Tibial artery (tissue), 4 donors: ENCODE data around the gene CFAP58.

Experiments
- DNase-seq, 2 donors: peaks; one replicate each; pipeline ENCODE4 v3.0.0-alpha.2; 2019
- H3K27ac ChIP-seq, 2 donors: fragments of 200-600 bp; sonication (generic) in 1 of 2; 1 replicate in 1 of 2; 2 replicates in 1 of 2; pipeline ENCODE4 v1.5.1; 2018 to 2019; ENCODE audit warnings: mild to moderate bottlenecking in 1 of 2
- H3K27me3 ChIP-seq, 2 donors: fragments of 200-600 bp; sonication (generic) in 1 of 2; one replicate each; pipeline versions ENCODE4 v1.5.1 to v1.6.0; 2016 to 2019
- H3K36me3 ChIP-seq, 3 donors: fragments of 200-600 bp; sonication (generic) in 2 of 3; one replicate each; pipeline ENCODE4 v1.5.1; 2016 to 2019; ENCODE audit warnings: mild to moderate bottlenecking in 2 of 3
- H3K4me1 ChIP-seq, 4 donors: fragments of 200-600 bp; sonication (generic) in 2 of 4; 1 replicate in 3 of 4; 2 replicates in 1 of 4; pipeline ENCODE4 v1.5.1; 2016 to 2019
- H3K4me3 ChIP-seq, 2 donors: fragments of 200-600 bp; sonication (generic) in 1 of 2; 1 replicate in 1 of 2; 2 replicates in 1 of 2; pipeline ENCODE4 v1.5.1; 2018 to 2019; ENCODE audit warnings: mild to moderate bottlenecking in 2 of 2
- H3K9me3 ChIP-seq, 3 donors: fragments of 200-600 bp; sonication (generic) in 1 of 3; one replicate each; pipeline ENCODE4 v1.5.1; 2016 to 2019
- intact Hi-C: fragments of 100-400 bp; cut with DNase I; formaldehyde crosslinking; loops from one replicate; pipeline ENCODE4 v1.15.0; 2023; ENCODE audit warnings: low total_unique reads
- TF ChIP-seq, protein P1 (sequence below), 2 experiments: fragments of 200-600 bp in 1 of 2; fragments of 450-650 bp in 1 of 2; IDR thresholded peaks; one replicate each; pipeline ENCODE4 v1.5.1; 2017 to 2019; ENCODE audit warnings: antibody characterized with exemption in 2 of 2, mild to moderate bottlenecking in 1 of 2, moderate library complexity in 1 of 2

Gene CFAP58

DNA sequence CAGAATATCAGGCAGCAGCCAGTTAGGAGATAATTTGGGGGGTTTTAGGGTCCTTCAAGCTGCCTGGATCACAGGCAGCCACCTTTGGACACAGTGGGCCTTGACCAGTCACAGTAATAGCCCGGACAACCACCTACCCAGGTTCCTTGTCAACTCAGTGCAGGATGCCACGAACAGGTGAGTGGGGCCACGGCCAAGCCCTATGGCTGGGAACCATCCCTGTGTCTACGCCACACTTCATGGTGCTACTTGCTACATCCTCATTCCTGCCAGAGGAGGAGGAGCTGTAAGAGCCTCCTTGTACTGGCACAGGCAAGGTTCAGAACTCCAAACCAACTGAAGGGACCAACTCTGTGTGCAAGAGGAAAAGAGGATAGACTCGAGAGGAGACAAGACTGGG, 35.3 kb upstream of the CFAP58 start:
- peak overlapping the region; percentile 66 to 69 for H3K27ac ChIP-seq
- no peak overlapping the region for H3K4me3 ChIP-seq
- H3K4me1 ChIP-seq, result peaks cover 3 to 74% (median 63%) of the 10 kb centered on the region in 4 donors
- H3K36me3 ChIP-seq, result peaks cover 24 to 27% (median 26%) of the 10 kb centered on the region in 3 donors
- peak; percentile 21 to 60 for DNase-seq
- TF ChIP-seq, protein P1, sequence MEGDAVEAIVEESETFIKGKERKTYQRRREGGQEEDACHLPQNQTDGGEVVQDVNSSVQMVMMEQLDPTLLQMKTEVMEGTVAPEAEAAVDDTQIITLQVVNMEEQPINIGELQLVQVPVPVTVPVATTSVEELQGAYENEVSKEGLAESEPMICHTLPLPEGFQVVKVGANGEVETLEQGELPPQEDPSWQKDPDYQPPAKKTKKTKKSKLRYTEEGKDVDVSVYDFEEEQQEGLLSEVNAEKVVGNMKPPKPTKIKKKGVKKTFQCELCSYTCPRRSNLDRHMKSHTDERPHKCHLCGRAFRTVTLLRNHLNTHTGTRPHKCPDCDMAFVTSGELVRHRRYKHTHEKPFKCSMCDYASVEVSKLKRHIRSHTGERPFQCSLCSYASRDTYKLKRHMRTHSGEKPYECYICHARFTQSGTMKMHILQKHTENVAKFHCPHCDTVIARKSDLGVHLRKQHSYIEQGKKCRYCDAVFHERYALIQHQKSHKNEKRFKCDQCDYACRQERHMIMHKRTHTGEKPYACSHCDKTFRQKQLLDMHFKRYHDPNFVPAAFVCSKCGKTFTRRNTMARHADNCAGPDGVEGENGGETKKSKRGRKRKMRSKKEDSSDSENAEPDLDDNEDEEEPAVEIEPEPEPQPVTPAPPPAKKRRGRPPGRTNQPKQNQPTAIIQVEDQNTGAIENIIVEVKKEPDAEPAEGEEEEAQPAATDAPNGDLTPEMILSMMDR (IDR thresholded peaks at IDR 0.05), result no peak
- no peaks in the 10 kb centered on the region for H3K9me3 ChIP-seq
- no peaks in the 10 kb centered on the region for H3K27me3 ChIP-seq
- intact Hi-C loops, result no loop called here

DNA sequence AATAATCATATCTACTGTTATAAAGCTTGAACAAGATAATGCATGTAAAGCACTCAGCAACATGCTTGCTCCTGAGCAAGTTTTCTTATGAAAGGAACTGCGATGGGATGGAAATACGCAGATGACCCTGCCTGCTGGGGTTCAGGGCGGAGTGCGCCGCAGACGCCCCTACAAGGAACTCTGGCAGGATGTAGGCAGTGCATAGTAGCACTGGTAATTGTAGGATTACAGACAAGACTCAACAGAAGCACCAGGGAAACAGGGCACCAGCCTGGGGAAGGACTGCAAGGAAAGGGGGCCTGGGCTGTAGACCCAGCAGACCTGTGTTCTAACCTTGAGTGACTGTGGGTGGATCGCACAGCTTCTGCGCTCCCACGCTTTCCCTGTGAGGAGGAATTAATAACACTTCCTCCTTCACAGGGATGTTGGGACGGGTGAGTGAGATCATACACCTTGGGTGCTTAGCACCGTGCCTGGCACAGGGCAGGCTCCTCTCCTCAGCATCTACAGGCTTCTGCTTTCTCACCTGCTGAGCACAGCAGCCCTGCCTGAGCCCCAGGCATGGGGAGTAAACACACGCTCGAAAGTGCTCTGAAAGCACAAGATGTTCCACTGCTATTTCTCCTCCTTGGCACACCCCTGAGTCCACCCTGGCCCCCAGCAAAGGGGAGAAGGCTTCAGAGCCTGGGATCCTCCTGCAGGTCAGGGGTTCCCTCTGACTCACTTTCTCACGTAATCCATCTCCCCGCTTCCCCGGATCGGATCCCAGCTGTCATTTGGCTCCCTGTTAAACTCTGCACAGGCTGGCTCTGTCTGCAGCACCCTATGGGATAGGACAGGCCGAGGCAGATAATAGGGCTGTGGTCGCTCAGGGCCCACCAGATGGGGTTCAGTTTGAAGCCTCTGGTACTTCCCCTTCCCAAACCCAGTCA, 34.6 kb upstream of the CFAP58 start:
- peaks cover 17 to 19% (median 18%) of the 10 kb centered on the region in 3 donors for H3K36me3 ChIP-seq
- intact Hi-C loops, result no loop called here
- no peak overlapping the region for H3K4me3 ChIP-seq
- H3K4me1 ChIP-seq, result peaks cover 3 to 81% (median 70%) of the 10 kb centered on the region in 4 donors
- H3K27ac ChIP-seq, result peak overlapping the region; percentile 66 to 69
- no peaks in the 10 kb centered on the region for H3K27me3 ChIP-seq
- no peaks in the 10 kb centered on the region for H3K9me3 ChIP-seq
- TF ChIP-seq, protein P1 (IDR thresholded peaks at IDR 0.05), result no peak
- DNase-seq, result peak; percentile 66 to 80

DNA sequence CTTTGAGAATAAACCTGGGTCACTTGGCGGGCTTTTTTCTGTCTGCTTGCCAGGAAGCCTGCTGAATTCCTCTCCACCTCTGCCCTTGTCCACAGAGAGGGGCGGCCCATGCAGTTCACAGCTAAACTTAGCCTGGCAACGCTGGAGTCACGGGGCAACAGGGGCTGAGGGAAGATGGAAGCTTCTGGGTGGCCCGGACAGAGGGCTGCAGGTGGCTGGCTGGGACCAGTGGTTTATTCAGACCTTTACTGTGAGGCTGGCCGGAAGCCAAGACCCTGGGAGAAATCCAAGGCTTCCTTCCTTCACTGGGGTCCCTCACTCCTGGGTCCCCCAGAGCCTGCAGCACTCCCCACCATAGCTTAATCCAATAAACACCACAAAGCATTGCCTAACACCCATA, 32.4 kb upstream of the CFAP58 start:
- Histone ChIP-seq H3K27me3 (no peaks in the 10 kb centered on the region), H3K4me1 (peaks cover 3 to 99% (median 87%) of the 10 kb centered on the region in 4 donors), H3K9me3 (no peaks in the 10 kb centered on the region), H3K36me3 (no peaks in the 10 kb centered on the region), H3K4me3 (no peak overlapping the region), H3K27ac (peak overlapping the region; percentile 66 to 69)
- TF ChIP-seq, protein P1 (IDR thresholded peaks at IDR 0.05), result no peak
- peak; percentile 24 to 69 for DNase-seq
- intact Hi-C loops, result no loop called here

DNA sequence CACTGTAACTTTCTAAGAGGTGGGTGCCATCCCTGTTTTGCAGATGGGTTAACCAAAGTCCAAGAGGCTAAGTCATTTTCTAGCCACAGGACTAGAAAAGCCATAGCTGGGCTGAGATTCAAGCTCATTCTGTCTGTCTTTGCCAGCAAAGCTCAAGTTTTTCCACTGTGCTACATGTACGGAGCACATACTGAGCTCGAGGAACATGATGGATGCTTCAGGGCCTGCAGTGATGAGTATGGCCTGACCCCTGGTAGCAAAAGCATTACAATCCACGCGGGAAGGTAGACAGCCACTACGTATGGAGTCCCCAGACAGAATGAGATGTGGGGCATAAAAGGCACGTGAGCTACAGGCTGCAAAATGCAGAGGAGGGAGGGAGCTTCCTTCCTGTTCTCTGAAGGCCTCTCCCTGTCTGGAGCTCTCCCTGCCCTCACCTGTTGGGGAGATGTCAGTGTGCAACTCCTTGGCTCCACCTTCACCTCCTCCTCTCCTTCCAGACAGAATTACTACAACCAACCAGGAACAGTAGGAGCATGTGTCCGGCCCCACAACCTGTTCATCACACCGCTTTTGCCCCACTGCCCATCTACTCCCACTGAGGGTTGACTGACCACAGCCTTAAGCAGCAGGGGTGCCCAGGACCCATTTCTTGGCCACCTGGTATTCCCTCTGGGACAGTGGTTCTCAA, 31.8 kb upstream of the CFAP58 start:
- Histone ChIP-seq H3K4me1 (peaks cover 3 to 99% (median 88%) of the 10 kb centered on the region in 4 donors), H3K36me3 (no peaks in the 10 kb centered on the region), H3K27me3 (no peaks in the 10 kb centered on the region), H3K9me3 (no peaks in the 10 kb centered on the region), H3K4me3 (no peak overlapping the region), H3K27ac (peak overlapping the region; percentile 66 to 69)
- TF ChIP-seq, protein P1 (IDR thresholded peaks at IDR 0.05), result no peak
- intact Hi-C loops, result no loop called here
- DNase-seq, result peak; percentile 17 to 59

DNA sequence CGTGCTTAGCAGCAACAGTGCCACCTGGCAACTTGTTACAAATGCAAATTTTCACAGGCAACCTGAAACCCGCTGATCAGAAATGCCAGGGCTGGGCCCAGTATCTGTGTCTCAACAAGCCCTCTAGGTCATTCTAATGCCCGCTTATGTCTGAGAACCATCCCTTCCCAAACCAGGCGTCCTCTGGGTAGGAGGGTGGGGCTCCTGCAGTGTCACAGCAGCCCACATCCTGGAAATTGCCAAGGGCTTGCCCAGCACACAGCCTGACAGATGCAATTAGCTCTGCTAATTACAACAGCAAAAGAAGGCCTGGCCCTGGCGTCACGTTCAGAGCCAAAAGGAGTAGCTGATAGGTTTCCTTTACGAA, 31.2 kb upstream of the CFAP58 start:
- intact Hi-C loops, result no loop called here
- peaks cover 3 to 99% (median 88%) of the 10 kb centered on the region in 4 donors for H3K4me1 ChIP-seq
- H3K36me3 ChIP-seq, result no peaks in the 10 kb centered on the region
- peak overlapping the region; percentile 66 to 69 for H3K27ac ChIP-seq
- no peaks in the 10 kb centered on the region for H3K9me3 ChIP-seq
- TF ChIP-seq, protein P1 (IDR thresholded peaks at IDR 0.05), result no peak
- H3K27me3 ChIP-seq, result no peaks in the 10 kb centered on the region
- H3K4me3 ChIP-seq, result no peak overlapping the region
- peak; percentile 24 to 63 for DNase-seq
